NCI-H2196 (cell line): ENCODE data around the gene TRIM8.
A peak's percentile ranks its signal among the peaks of the same experiment; 100 is the strongest.

ENCODE experiments used
- DNase-seq: peaks from one replicate; lab custom pipeline; 2025; ENCODE audit not compliant: unreplicated experiment; lab: John Stamatoyannopoulos, UW

The TRIM8 gene, protein sequence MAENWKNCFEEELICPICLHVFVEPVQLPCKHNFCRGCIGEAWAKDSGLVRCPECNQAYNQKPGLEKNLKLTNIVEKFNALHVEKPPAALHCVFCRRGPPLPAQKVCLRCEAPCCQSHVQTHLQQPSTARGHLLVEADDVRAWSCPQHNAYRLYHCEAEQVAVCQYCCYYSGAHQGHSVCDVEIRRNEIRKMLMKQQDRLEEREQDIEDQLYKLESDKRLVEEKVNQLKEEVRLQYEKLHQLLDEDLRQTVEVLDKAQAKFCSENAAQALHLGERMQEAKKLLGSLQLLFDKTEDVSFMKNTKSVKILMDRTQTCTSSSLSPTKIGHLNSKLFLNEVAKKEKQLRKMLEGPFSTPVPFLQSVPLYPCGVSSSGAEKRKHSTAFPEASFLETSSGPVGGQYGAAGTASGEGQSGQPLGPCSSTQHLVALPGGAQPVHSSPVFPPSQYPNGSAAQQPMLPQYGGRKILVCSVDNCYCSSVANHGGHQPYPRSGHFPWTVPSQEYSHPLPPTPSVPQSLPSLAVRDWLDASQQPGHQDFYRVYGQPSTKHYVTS

GRCh38 chr10:102644066-102644645, at the start of gene TRIM8:
TRIM8 (plus strand) TSS chr10:102644479; CDS start chr10:102644618, 139 bp downstream.
- DNase-seq: peak; percentile 20

- DNase-seq: no peak
Observed at GRCh38 chr10:102595293-102595692, 49.0 kb upstream of the TRIM8 start.

DNA sequence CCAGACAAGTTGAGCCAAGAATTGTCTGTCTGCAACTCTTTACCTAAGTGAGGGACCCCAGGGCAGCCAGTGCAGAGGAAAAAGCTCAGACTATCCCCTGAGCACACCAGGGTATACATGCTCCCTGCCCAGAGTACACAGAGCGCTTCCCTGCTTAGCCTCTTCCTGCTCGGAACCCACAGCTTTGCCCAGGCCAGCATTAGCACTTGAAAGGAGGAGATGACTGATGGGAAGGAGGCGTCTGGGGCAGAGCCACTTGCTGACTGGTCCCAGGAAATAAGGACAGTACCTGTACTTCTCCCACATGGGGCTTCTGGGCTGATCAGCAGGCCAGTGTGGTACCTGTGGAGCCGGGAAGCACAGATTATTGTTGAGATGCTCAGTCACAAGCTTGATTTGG, 48.4 kb upstream of the TRIM8 start:
- DNase-seq: no peak

DNA sequence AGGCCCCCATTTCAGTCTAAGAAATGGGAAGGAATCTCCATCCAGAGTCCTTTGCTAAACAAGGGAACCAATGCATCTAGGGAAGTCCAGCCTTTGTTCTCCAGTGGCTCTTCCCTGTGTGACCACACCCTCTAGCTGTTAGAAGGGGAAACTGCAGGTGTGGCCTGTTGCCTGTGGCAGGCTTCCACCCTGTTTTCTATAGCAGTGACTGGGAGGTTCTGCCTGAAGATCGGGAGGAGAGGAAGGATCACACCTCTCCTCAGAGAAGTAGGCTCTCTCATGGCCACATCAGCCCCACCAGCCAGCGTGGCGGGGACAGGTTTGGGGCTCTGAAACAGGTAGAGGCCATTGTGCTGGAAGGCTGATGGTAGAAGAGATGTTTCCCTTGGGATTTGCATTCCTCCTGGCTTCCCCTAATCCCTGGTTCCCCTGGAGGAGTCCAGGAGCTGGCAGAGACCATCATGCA, 47.7 kb upstream of the TRIM8 start:
- peak; percentile 28 for DNase-seq

DNA sequence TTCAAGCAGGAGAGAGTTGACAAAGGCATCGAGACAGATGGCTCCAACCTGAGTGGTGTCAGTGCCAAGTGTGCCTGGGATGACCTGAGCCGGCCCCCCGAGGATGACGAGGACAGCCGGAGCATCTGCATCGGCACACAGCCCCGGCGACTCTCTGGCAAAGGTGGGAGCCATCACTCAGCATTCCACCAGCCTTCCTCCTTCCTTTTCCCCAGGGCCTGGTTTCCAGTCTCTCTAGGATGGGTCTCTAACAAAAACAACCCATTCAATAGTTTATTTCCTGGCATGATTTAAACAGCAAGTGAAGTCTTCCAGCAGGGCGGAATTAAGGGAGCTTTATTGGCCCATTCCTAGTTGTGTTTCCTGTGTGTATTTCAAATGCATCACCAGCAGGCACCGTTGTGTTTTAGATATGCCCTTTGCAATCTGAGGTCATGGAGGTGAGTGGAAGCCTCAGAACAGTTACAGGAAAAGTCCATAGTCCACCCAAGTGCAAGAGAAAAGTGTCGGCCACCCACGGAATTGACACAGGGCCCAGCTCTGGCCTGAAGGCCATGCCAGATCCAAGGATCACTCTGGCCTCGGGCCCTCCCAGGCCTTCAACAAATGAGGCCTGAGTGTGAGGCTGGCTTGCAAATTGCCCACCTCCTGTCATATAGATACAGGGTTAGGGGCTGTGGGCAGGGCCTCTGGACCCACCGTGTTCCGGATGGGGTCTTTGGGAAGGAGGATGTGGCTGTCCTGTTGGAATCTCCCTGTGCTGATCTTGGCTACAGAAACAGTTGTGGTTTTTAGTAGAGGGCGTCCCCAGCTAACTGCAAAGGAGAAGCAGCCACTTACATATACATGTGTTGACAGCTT, 46.9 kb upstream of the TRIM8 start:
- no peak for DNase-seq

GRCh38 chr10:102598243-102598642, 46.0 kb upstream of the TRIM8 start:
- no peak for DNase-seq

GRCh38 chr10:102599565-102600327, 44.5 kb upstream of the TRIM8 start:
- no peak for DNase-seq

GRCh38 chr10:102600816-102601215, 43.5 kb upstream of the TRIM8 start:
- no peak for DNase-seq

GRCh38 chr10:102601639-102602038, 42.6 kb upstream of the TRIM8 start:
- DNase-seq: no peak

GRCh38 chr10:102602272-102603045, 41.8 kb upstream of the TRIM8 start:
- DNase-seq: no peak

DNA sequence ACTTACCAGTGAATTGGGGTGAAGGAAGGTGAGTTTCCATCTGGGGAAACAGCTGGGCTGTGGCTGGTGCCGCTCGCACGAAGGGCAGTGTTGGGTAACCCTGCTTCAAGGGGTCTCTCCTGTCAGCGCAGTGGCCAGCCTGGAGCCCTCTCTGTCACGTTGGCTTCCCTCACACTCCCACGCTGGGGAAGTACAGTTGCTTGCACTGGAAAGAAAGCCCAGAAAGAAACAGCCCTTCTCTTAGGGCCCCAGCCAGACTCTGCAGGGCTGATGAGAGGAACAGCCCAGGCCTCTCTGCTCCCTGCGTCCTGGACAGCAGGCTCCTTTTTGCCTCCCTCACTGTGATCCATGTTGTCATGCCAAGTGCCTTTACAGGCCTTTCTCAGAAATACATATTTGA, 40.3 kb upstream of the TRIM8 start:
- no peak for DNase-seq

GRCh38 chr10:102604439-102604841, 39.8 kb upstream of the TRIM8 start:
- no peak for DNase-seq

DNA sequence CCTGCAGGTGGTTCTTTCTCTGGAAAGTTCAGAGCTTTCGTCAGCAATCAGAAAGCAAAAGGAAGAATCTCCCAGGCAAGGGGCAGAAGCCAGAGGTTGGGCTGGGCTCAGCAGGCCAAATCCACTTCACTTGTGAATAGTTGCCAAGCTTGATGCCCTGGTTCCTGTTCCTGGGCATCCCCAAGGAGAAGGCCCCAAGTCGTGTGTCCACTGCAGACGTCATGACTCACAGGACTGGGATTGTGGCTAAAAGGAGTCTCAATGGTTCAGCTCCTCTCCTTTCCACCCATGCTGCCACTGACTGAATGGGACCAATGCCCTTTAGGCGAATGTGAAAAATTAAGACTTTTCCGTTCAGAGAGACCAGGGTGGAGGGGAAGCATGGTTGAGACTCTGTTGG, 38.6 kb upstream of the TRIM8 start:
- no peak for DNase-seq

- no peak for DNase-seq
Observed at GRCh38 chr10:102608487-102608886, 35.8 kb upstream of the TRIM8 start.

DNA sequence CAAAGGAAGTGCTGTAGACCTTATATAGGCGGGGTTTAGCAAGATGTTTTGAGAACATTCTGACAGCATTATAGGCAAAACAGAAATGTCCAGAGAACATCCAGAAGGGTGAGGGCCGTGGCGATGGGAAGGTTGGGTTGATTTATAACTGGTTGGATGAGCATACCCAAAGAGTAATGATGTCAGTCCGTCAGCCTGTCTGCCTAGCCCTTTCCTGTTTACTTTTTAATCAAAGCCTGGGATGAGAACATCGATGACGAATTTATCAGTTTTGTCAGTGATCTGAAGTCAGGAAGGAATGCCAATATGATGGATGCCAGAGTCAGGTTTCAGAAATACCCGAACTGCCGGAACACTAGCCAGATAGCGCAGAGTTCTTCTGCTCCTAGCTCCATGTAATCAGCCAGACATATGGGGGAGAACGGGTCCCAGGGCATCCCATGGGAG, 33.8 kb upstream of the TRIM8 start:
- no peak for DNase-seq

- DNase-seq: no peak
Observed at GRCh38 chr10:102611514-102612087, 32.7 kb upstream of the TRIM8 start.

- DNase-seq: no peak
Observed at GRCh38 chr10:102612964-102613275, 31.4 kb upstream of the TRIM8 start.

- no peak for DNase-seq
Observed at GRCh38 chr10:102613286-102613685, 31.0 kb upstream of the TRIM8 start.

DNA sequence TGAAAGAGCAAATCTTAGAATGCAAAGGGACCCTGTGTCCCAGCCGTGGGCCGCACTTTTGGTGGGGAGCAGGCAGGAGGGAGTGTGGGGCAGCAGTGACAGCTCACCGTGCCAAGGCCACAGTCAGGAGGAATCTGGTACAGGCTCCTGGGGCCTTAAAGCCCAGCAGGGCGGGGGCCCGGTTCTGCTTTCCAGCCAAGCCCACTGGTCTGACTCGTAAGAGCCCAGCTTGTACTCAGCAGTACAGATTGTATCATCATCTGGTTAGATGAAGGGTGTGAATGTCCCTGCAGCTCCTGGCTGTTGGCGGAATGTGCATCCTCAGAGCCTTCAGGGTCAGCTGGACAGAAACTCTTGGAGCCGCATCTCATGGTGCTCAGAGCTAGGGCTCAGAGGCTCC, 30.5 kb upstream of the TRIM8 start:
- no peak for DNase-seq

- no peak for DNase-seq
Observed at GRCh38 chr10:102614888-102615287, 29.4 kb upstream of the TRIM8 start.
